ENCODE data around the gene GRIN2A.

GRIN2A gene

GRCh38 chr16:10188236-10188635 lies 6.0 kb upstream of the GRIN2A start:
- DNase-seq (ENCODE audit: insufficient read length, low spot score) = no peak
- no peak for FAIRE-seq

- FAIRE-seq (peak; percentile 69), DNase-seq (ENCODE audit: insufficient read length, low spot score) (peak; percentile 72)
Measured at GRCh38 chr16:10181196-10182162, 749 bp downstream of the GRIN2A start.

- FAIRE-seq (no peak), DNase-seq (ENCODE audit: insufficient read length, low spot score) (no peak)
Measured at GRCh38 chr16:10180771-10181163, 1.5 kb downstream of the GRIN2A start.

- DNase-seq (ENCODE audit: insufficient read length, low spot score) = no peak
- no peak for FAIRE-seq
Measured at GRCh38 chr16:10180042-10180770, 2.0 kb downstream of the GRIN2A start.

DNA sequence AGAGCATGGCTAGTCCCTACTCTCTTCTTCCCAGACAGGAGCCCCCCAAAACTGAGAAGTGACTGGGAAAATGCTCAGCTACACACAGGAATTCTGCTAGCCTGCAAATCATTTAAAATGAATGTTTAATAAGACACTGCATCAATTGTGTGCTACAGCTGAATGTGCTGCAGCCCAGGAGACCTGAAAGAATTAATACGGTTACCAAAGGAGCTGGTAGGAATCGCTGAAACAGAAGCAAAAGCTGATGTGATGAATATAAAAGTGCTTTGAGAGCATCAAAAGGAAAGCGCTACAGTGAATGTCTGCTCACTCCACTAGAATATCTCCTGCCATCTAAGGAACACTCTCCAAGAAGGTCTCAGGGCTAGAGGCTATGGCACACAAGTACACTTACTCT lies 3.7 kb downstream of the GRIN2A start:
- DNase-seq (ENCODE audit: insufficient read length, low spot score) (no peak), FAIRE-seq (no peak)

- DNase-seq (ENCODE audit: insufficient read length, low spot score) (no peak), FAIRE-seq (no peak)
Measured at GRCh38 chr16:10178080-10178479, 4.1 kb downstream of the GRIN2A start.

- DNase-seq (ENCODE audit: insufficient read length, low spot score) (peak; percentile 47), FAIRE-seq (no peak)
Measured at GRCh38 chr16:10172848-10173655, 9.2 kb downstream of the GRIN2A start.

DNA sequence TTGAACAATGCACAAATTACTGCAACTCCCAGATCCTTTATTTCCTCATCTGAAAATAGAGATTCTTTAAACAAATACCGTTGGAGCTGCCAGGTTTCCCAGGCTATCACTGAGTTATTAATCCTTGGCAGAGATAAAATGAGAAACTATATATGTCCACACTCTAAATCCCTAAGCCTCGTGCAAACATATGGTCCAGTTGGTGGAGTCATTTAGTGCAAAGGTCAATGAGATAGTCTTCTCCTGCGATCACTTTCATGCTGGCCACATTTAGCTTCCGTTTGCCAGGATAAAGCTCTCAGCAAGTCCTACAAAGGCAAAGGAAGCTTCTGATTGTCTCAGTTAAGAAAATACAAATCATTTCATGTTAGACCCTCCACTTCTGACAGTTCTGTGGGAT lies 11.0 kb downstream of the GRIN2A start:
- no peak for DNase-seq (ENCODE audit: insufficient read length, low spot score)
- no peak for FAIRE-seq

DNA sequence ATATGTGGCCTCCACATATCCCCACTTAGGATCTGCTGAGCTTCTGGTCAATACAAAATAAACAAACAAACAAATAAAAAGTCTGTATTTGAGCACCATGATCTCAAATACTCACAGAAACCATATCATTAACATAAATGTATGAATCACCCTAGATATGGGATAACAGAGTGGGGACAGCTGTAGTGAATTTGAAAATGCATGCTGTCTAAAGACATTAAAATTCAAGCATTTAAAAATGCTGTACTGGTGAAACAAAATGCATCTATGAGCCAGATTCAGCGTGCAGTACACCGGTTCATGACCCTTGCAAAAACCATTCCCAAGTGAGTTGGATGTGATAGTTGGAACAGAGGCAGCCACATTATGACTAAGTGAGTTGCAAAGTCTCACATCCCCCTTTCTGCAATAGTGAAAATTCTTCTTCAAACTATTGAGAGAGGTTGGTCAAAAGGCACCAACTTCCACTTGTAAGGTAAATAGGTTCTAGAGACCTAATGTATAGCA lies 12.3 kb downstream of the GRIN2A start:
- no peak for FAIRE-seq
- DNase-seq (ENCODE audit: insufficient read length, low spot score) = no peak

- FAIRE-seq (no peak), DNase-seq (ENCODE audit: insufficient read length, low spot score) (no peak)
Measured at GRCh38 chr16:10169031-10169430, 13.2 kb downstream of the GRIN2A start.

GRCh38 chr16:10168258-10168657 lies 14.0 kb downstream of the GRIN2A start:
- FAIRE-seq (no peak), DNase-seq (ENCODE audit: insufficient read length, low spot score) (no peak)

DNA sequence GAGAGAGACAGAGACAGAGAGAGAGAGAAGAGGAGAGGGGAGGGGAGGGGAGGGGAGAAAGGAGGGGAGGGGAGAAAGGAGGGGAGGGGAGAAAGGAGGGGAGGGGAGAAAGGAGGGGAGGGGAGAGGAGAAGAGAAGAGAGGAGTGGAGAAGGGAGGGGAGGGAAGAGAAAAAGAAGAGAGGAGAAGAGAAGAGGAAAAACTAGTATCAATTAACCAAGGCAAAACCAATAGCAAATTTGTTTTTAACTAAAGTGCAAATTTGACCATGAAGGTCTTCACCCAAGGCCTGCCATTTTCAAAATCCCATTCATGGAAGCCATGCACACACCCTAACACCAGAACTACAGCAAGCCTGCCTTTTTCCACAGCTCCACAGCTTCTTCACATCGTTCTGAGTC lies 16.6 kb downstream of the GRIN2A start:
- DNase-seq (ENCODE audit: insufficient read length, low spot score) = no peak
- no peak for FAIRE-seq

DNA sequence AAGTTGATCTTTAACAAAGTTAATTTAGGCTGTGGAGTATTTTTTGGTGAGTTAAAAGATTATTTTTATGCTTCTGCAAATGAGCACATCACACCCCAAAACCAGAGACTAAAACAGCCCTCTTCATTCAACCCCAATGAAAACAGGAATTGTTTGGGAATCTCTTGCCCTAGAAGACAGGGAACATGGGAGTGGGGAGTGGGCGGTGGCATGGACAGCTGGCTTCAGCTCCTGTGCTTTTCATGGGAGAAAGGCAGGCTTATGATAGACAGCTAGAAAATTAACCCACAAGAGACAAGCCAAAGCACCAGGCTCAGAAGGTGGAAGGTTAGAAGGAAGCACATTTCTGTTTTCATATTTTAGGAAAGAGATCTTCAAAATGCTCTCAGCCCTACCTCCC lies 19.2 kb downstream of the GRIN2A start:
- DNase-seq (ENCODE audit: insufficient read length, low spot score) (no peak), FAIRE-seq (no peak)

GRCh38 chr16:10156099-10156498 lies 26.1 kb downstream of the GRIN2A start:
- DNase-seq (ENCODE audit: insufficient read length, low spot score) (no peak), FAIRE-seq (no peak)

GRCh38 chr16:10154389-10154788 lies 27.8 kb downstream of the GRIN2A start:
- FAIRE-seq = no peak
- no peak for DNase-seq (ENCODE audit: insufficient read length, low spot score)

GRCh38 chr16:10153985-10154384 lies 28.2 kb downstream of the GRIN2A start:
- DNase-seq (ENCODE audit: insufficient read length, low spot score) (no peak), FAIRE-seq (no peak)

DNA sequence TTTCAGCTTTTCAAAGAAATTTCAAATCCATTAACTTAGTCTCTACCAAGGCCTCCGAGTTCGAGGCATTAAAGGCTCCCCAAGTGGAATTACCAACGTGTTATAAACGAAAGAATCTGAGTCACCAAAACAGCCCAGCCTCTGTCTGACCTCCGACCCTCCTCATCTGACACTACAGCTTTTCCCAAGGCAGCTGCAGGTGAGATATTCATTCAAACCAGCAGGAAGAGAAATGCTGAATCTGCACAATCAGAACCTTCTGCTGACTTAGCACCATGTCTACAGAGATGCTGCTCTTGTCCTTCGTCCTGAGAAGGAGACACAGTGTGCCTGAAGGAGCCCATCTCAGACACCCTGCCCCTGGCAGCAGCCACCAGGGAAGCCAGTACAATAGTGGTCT lies 30.5 kb downstream of the GRIN2A start:
- FAIRE-seq = no peak
- DNase-seq (ENCODE audit: insufficient read length, low spot score) = no peak

GRCh38 chr16:10150906-10151305 lies 31.3 kb downstream of the GRIN2A start:
- FAIRE-seq = no peak

DNA sequence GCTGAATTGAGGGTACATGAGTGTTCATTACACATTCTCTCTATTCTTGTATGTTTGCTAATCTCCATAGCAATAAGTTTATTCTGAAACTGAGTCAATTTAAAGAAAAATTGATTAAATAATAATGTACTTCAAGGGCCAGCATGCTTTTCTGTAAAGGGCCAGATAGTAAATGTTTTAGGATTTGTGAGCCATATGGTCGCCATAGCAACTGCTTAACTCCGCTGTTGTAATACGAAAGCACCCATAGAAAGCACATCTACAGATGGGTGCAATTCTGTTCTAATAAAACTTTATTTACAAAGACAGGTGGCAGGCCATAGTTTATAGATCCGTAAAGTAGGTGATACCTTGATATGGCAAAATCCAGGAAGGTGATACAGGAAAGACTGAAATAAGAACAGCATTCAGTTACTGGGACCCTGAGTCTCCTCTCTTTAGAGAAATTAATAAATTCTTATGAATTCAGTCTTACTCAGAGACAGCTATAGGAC lies 36.6 kb downstream of the GRIN2A start:
- FAIRE-seq = no peak
- DNase-seq (ENCODE audit: insufficient read length, low spot score) = no peak

More at GRCh38 chr16:10150906-10151305, 31.3 kb downstream of the GRIN2A start:
- no peak for DNase-seq (ENCODE audit: insufficient read length, low spot score)

DNA sequence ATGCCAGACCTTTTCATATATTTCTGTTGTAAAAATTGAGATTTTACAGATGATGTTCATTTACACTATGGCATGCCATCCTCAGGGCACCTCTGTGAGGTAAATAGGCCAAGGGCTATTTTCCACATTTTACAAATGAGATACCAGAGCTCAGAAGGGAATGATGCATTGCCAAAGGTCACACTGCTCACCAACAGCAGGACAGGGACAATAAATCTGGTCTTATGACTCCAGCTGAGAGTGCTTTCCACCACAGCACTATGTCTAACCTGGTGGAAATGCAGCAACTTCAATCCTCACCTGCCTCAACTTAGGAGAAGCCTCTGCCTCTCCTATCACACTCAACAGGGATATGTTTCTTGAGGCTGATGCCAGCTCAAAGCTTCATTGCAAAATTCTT lies 40.6 kb downstream of the GRIN2A start:
- DNase-seq (ENCODE audit: insufficient read length, low spot score) (no peak), FAIRE-seq (no peak)

DNA sequence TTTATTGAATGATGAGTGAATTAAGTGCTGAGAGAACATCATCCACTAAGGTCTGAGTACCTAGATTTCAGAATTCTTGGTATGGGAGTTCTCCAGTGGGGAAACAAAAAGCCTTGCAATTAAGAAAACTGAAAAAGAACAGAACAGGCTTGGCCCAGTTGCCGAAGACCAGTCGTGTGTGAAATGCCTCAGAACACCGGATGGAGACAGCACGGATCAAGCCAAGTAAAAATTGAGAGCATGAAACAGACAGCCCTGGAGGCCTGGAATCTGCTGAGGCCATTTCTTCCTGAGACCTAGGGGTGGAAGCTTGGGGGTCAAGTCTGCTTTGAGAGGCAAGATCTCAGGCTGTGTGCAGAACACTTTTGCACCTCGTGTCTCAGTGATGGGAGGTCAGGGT lies 43.3 kb downstream of the GRIN2A start:
- no peak for FAIRE-seq
- DNase-seq (ENCODE audit: insufficient read length, low spot score) = no peak

Data from HTR-8/SVneo (cell line).